Measurements from ENCODE around the gene GPN3. TPM values are rescaled to one million over a fixed set of nuclear protein-coding genes. Genes with fewer than 3 reads are reported as not detected.

Gene GPN3
- total and polyA plus RNA-seq, 2 of the 13 experiments (the other 11 are each of a cell fraction or from before 2014, with no cell fraction given), result 28.7 to 29.5 TPM

GRCh38 chr12:110449799-110450497 is 18.1 kb downstream of the GPN3 start, which contains the start of gene ARPC3:
Gene ARPC3, minus strand, starts transcription at chr12:110450337. Its CDS starts 77 bp downstream, at chr12:110450260.
- intact Hi-C loops (cut with micrococcal nuclease; ENCODE audit: unreplicated experiment), result loop anchor here (1.0 to 5.0 kb wide), 4 partner anchors 19 to 150 kb away; partner anchors contain the start of genes FAM216A, GPN3, RAD9B and VPS29
- Histone ChIP-seq H3K36me3 (replicated peaks in 1 of 2; ENCODE audit: control insufficient read depth in 1 of 2, insufficient read depth in 2 of 2, low read length in 2 of 2) (peaks cover 4 to 20% of the 10 kb centered on the region in 2 experiments), H3K9me3 (ENCODE audit: low read length) (no peaks in the 10 kb centered on the region), H4K20me1 (ENCODE audit: insufficient read depth, low read length) (no peaks in the 10 kb centered on the region), H2AFZ (ENCODE audit: low read length) (no peak within 1 kb of the TSS), H3K27ac (ENCODE audit: extremely low read length, insufficient read depth, low read length) (peak within 1 kb of the TSS; percentile 87), H3K4me3 (replicated peaks in 1 of 3; ENCODE audit: insufficient read depth in 1 of 3, low read depth in 2 of 3, low read length in 3 of 3) (peak within 1 kb of the TSS; percentile 81 to 98 (median 95)), H3K27me3 (ENCODE audit: control insufficient read depth in 1 of 2, insufficient read depth in 2 of 2, low read length in 2 of 2) (no peaks in the 10 kb centered on the region), H3K79me2 (ENCODE audit: insufficient read depth, low read length) (peaks cover 28% of the 10 kb centered on the region), H3K4me2 (ENCODE audit: low read depth, low read length) (peak within 1 kb of the TSS; percentile 73), H3K9ac (ENCODE audit: insufficient read depth, low read depth, low read length) (peak within 1 kb of the TSS; percentile 86), H3K4me1 (ENCODE audit: insufficient read depth, low read length) (peaks cover 40% of the 10 kb centered on the region)
- ChIA-PET CTCF (ENCODE audit: low intra/inter-chr PET ratio, low total read pairs) (interaction anchor here (0.8 to 1.8 kb wide), 5 partner anchors 18 to 248 kb away, joined by 4 to 15 read pairs (median 6); partner anchors contain the start of gene GPN3), POLR2A (interaction anchor here (0.6 to 2.9 kb wide), 15 partner anchors 16 to 359 kb away, joined by 3 to 49 read pairs (median 4); partner anchors contain the start of genes FAM216A, GPN3, RAD9B and TCTN1)
- TSS peak; percentile 81 for BruUV-seq (replicated peaks)
- in situ Hi-C loops (cut with HindIII; ENCODE audit: extremely low pct_ligation_motif_present, low pct_unique_long_range_greater_than_20kb), result loop anchor here (5.0 to 25.0 kb wide), 2 partner anchors 152 to 338 kb away; partner anchors contain the start of gene IFT81
- peak; percentile 90 for DNase-seq (ENCODE audit: low spot score)
- peak; percentile 90 for FAIRE-seq
- peak; percentile 97 for ATAC-seq
- under 1% methylated on average over 32 of the region's 51 CpGs for WGBS (ENCODE audit: low lambda C conversion rate)
- TF ChIP-seq IRX3 (CRISPR knock-in tag; IDR thresholded peaks at IDR 0.05; ENCODE audit: borderline replicate concordance, low read depth) (no peak), TFDP2 (CRISPR knock-in tag; IDR thresholded peaks at IDR 0.05) (0 out of 2 replicates have a peak, but pooled peaks have one; percentile 31), ZFAT (CRISPR knock-in tag; conservative IDR thresholded peaks at IDR 0.05) (no peak), ZNF44 (CRISPR knock-in tag; IDR thresholded peaks at IDR 0.05) (peak; percentile 84; the same call in 1 of the 2 replicates), ZBTB4 (CRISPR knock-in tag; IDR thresholded peaks at IDR 0.05; ENCODE audit: borderline replicate concordance) (peak; percentile 60; the same call in 1 of the 2 replicates), KDM5A (IDR thresholded peaks at IDR 0.05; ENCODE audit: borderline replicate concordance, low read length) (peak; percentile 81), JARID2 (CRISPR knock-in tag; IDR thresholded peaks at IDR 0.05; ENCODE audit: insufficient replicate concordance) (no peak), ZC3H4 (CRISPR knock-in tag; IDR thresholded peaks at IDR 0.05; ENCODE audit: borderline replicate concordance) (no peak), FOXA3 (CRISPR knock-in tag; IDR thresholded peaks at IDR 0.05) (peak; percentile 58), ZBTB8A (CRISPR knock-in tag; IDR thresholded peaks at IDR 0.05; ENCODE audit: borderline replicate concordance, low read depth) (no peak), ZNF431 (CRISPR knock-in tag; IDR thresholded peaks at IDR 0.05; ENCODE audit: borderline replicate concordance, low read depth) (no peak), ZNF274 (CRISPR knock-in tag; IDR thresholded peaks at IDR 0.05) (no peak; the same call in 1 of the 2 replicates), SP5 (CRISPR knock-in tag; IDR thresholded peaks at IDR 0.05; ENCODE audit: borderline replicate concordance, low read depth) (peak; percentile 79), XBP1 (CRISPR knock-in tag; IDR thresholded peaks at IDR 0.05) (no peak), HNRNPLL (IDR thresholded peaks at IDR 0.05; ENCODE audit: low read depth, low read length, poor library complexity, severe bottlenecking) (peak; percentile 66), HOXA3 (CRISPR knock-in tag; IDR thresholded peaks at IDR 0.05) (peak; percentile 88), ZFYVE20 (CRISPR knock-in tag; IDR thresholded peaks at IDR 0.05; ENCODE audit: borderline replicate concordance, low read depth) (no peak)

All from HepG2 (cell line).